ENCODE data around the gene SCN3A. TPM values are rescaled to one million over a fixed set of nuclear protein-coding genes. Genes with fewer than 3 reads are reported as not detected.

SCN3A gene
- total RNA-seq, 1 donor from 2014 or later = 0.05 TPM

GRCh38 chr2:165163761-165164160 is 40.1 kb downstream of the SCN3A start:
- Mint-ChIP-seq H3K9me3 (no peaks in the 10 kb centered on the region), H3K27me3 (no peaks in the 10 kb centered on the region), H3K36me3 (ENCODE audit: low read depth) (no peaks in the 10 kb centered on the region), H3K4me1 (no peaks in the 10 kb centered on the region), H3K4me3 (no peak overlapping the region), H3K27ac (no peak overlapping the region)
- intact Hi-C loops (cut with micrococcal nuclease) = no loop called here
- DNase-seq = no peak

- DNase-seq = no peak
- intact Hi-C loops (cut with micrococcal nuclease) = no loop called here
These were observed 41.4 kb downstream of the SCN3A start for GRCh38 chr2:165162466-165162865.

GRCh38 chr2:165161510-165161909 is 42.3 kb downstream of the SCN3A start:
- no peaks in the 10 kb centered on the region for H3K9me3 Mint-ChIP-seq
- no peaks in the 10 kb centered on the region for H3K4me1 Mint-ChIP-seq

More at GRCh38 chr2:165162466-165162865, 41.4 kb downstream of the SCN3A start:
- no peaks in the 10 kb centered on the region for H3K4me1 Mint-ChIP-seq
- no peaks in the 10 kb centered on the region for H3K27me3 Mint-ChIP-seq
- no peak overlapping the region for H3K4me3 Mint-ChIP-seq
- H3K9me3 Mint-ChIP-seq = no peaks in the 10 kb centered on the region
- no peaks in the 10 kb centered on the region for H3K36me3 Mint-ChIP-seq (ENCODE audit: low read depth)
- no peak overlapping the region for H3K27ac Mint-ChIP-seq

GRCh38 chr2:165157160-165157559 is 46.7 kb downstream of the SCN3A start:
- no peak overlapping the region for H3K27ac Mint-ChIP-seq
- DNase-seq = no peak
- H3K9me3 Mint-ChIP-seq = no peaks in the 10 kb centered on the region
- H3K4me1 Mint-ChIP-seq = no peaks in the 10 kb centered on the region
- no peak overlapping the region for H3K4me3 Mint-ChIP-seq
- H3K27me3 Mint-ChIP-seq = no peaks in the 10 kb centered on the region
- intact Hi-C loops (cut with micrococcal nuclease) = no loop called here
- no peaks in the 10 kb centered on the region for H3K36me3 Mint-ChIP-seq (ENCODE audit: low read depth)

More at GRCh38 chr2:165161510-165161909, 42.3 kb downstream of the SCN3A start:
- no peak overlapping the region for H3K4me3 Mint-ChIP-seq
- intact Hi-C loops (cut with micrococcal nuclease) = no loop called here
- no peaks in the 10 kb centered on the region for H3K27me3 Mint-ChIP-seq
- no peak overlapping the region for H3K27ac Mint-ChIP-seq
- no peak for DNase-seq
- no peaks in the 10 kb centered on the region for H3K36me3 Mint-ChIP-seq (ENCODE audit: low read depth)

GRCh38 chr2:165155152-165155551 is 48.7 kb downstream of the SCN3A start:
- DNase-seq = no peak
- no peaks in the 10 kb centered on the region for H3K9me3 Mint-ChIP-seq
- no peaks in the 10 kb centered on the region for H3K4me1 Mint-ChIP-seq
- intact Hi-C loops (cut with micrococcal nuclease) = no loop called here
- no peaks in the 10 kb centered on the region for H3K27me3 Mint-ChIP-seq
- H3K27ac Mint-ChIP-seq = no peak overlapping the region
- H3K4me3 Mint-ChIP-seq = no peak overlapping the region
- H3K36me3 Mint-ChIP-seq (ENCODE audit: low read depth) = no peaks in the 10 kb centered on the region

- Mint-ChIP-seq H3K27ac (no peak overlapping the region), H3K27me3 (peaks cover 2% of the 10 kb centered on the region), H3K4me3 (no peak overlapping the region), H3K9me3 (no peaks in the 10 kb centered on the region), H3K36me3 (ENCODE audit: low read depth) (no peaks in the 10 kb centered on the region), H3K4me1 (no peaks in the 10 kb centered on the region)
- no peak for DNase-seq
- intact Hi-C loops (cut with micrococcal nuclease) = no loop called here
These were observed 54.4 kb downstream of the SCN3A start for GRCh38 chr2:165149439-165149838.

- Mint-ChIP-seq H3K36me3 (ENCODE audit: low read depth) (no peaks in the 10 kb centered on the region), H3K9me3 (no peaks in the 10 kb centered on the region), H3K4me1 (no peaks in the 10 kb centered on the region), H3K27me3 (peaks cover 2% of the 10 kb centered on the region), H3K4me3 (no peak overlapping the region), H3K27ac (no peak overlapping the region)
- intact Hi-C loops (cut with micrococcal nuclease) = no loop called here
- no peak for DNase-seq
These were observed 56.4 kb downstream of the SCN3A start for GRCh38 chr2:165147186-165148045.

- Mint-ChIP-seq H3K36me3 (ENCODE audit: low read depth) (no peaks in the 10 kb centered on the region), H3K4me3 (no peak overlapping the region), H3K27ac (no peak overlapping the region), H3K9me3 (no peaks in the 10 kb centered on the region), H3K27me3 (peaks cover 2% of the 10 kb centered on the region), H3K4me1 (no peaks in the 10 kb centered on the region)
- no peak for DNase-seq
- intact Hi-C loops (cut with micrococcal nuclease) = no loop called here
These were observed 59.5 kb downstream of the SCN3A start for GRCh38 chr2:165144315-165144714.

GRCh38 chr2:165141601-165142354 is 62.1 kb downstream of the SCN3A start:
- H3K4me3 Mint-ChIP-seq = no peak overlapping the region
- H3K27ac Mint-ChIP-seq = no peak overlapping the region
- H3K4me1 Mint-ChIP-seq = no peaks in the 10 kb centered on the region
- intact Hi-C loops (cut with micrococcal nuclease) = no loop called here
- DNase-seq = no peak
- peaks cover 1% of the 10 kb centered on the region for H3K27me3 Mint-ChIP-seq
- no peaks in the 10 kb centered on the region for H3K9me3 Mint-ChIP-seq
- no peaks in the 10 kb centered on the region for H3K36me3 Mint-ChIP-seq (ENCODE audit: low read depth)

- DNase-seq = no peak
- H3K4me1 Mint-ChIP-seq = no peaks in the 10 kb centered on the region
- no peaks in the 10 kb centered on the region for H3K9me3 Mint-ChIP-seq
- intact Hi-C loops (cut with micrococcal nuclease) = no loop called here
- H3K36me3 Mint-ChIP-seq (ENCODE audit: low read depth) = no peaks in the 10 kb centered on the region
- no peak overlapping the region for H3K4me3 Mint-ChIP-seq
- H3K27ac Mint-ChIP-seq = no peak overlapping the region
- H3K27me3 Mint-ChIP-seq = no peaks in the 10 kb centered on the region
These were observed 77.6 kb downstream of the SCN3A start for GRCh38 chr2:165126244-165126643.

GRCh38 chr2:165122521-165122920 is 81.3 kb downstream of the SCN3A start:
- no peaks in the 10 kb centered on the region for H3K27me3 Mint-ChIP-seq
- H3K9me3 Mint-ChIP-seq = no peaks in the 10 kb centered on the region
- H3K27ac Mint-ChIP-seq = no peak overlapping the region
- H3K4me3 Mint-ChIP-seq = no peak overlapping the region
- DNase-seq = no peak
- no peaks in the 10 kb centered on the region for H3K36me3 Mint-ChIP-seq (ENCODE audit: low read depth)
- no peaks in the 10 kb centered on the region for H3K4me1 Mint-ChIP-seq
- intact Hi-C loops (cut with micrococcal nuclease) = no loop called here

GRCh38 chr2:165120740-165121467 is 82.9 kb downstream of the SCN3A start:
- no peaks in the 10 kb centered on the region for H3K9me3 Mint-ChIP-seq
- no peaks in the 10 kb centered on the region for H3K36me3 Mint-ChIP-seq (ENCODE audit: low read depth)
- H3K4me3 Mint-ChIP-seq = no peak overlapping the region
- no peaks in the 10 kb centered on the region for H3K27me3 Mint-ChIP-seq
- intact Hi-C loops (cut with micrococcal nuclease) = no loop called here
- H3K27ac Mint-ChIP-seq = no peak overlapping the region
- no peaks in the 10 kb centered on the region for H3K4me1 Mint-ChIP-seq
- DNase-seq = no peak

- Mint-ChIP-seq H3K4me3 (no peak overlapping the region), H3K9me3 (no peaks in the 10 kb centered on the region), H3K4me1 (no peaks in the 10 kb centered on the region), H3K27ac (no peak overlapping the region), H3K27me3 (no peaks in the 10 kb centered on the region), H3K36me3 (ENCODE audit: low read depth) (no peaks in the 10 kb centered on the region)
- intact Hi-C loops (cut with micrococcal nuclease) = no loop called here
- DNase-seq = no peak
These were observed 88.6 kb downstream of the SCN3A start for GRCh38 chr2:165115258-165115657.

All from activated CD4-positive, alpha-beta T cell treated with anti-CD3 and anti-CD28 coated beads, Interleukin-2, amount 10 ng/mL, durations not matched to agents 24 days and 14 days (primary cell).